Right lobe of liver (tissue), 4 donors: ENCODE data around the gene SLC37A2.

Experiments used
- CTCF ChIP-seq, 4 donors: fragments of 200-600 bp in 3 of 4; fragments of 450-650 bp in 1 of 4; IDR thresholded peaks; one replicate each; pipeline versions ENCODE4 v1.5.1 to v1.8.0; 2016 to 2022; ENCODE audit warnings: antibody characterized with exemption in 4 of 4, mild to moderate bottlenecking in 2 of 4
- POLR2A ChIP-seq: fragments of 450-650 bp; IDR thresholded peaks from one replicate; pipeline ENCODE4 v1.6.1; 2017; ENCODE audit warnings: antibody characterized with exemption, mild to moderate bottlenecking
- donor health status: DM: no; HTN: no; CAD: no.
- donor health status: DM: no; HTN: no; CAD: no.
- donor health status: DM: no; HTN: yes; CAD: no.

GRCh38 chr11:125078016-125078415 lies 14.9 kb downstream of the SLC37A2 start:
- no peak for TF ChIP-seq CTCF (IDR thresholded peaks at IDR 0.05)
- no peak for TF ChIP-seq POLR2A
